HepG2 (cell line): ENCODE measurements around the gene NSG2. TPM values are rescaled to one million over a fixed set of nuclear protein-coding genes. Genes with fewer than 3 reads are reported as not detected.

Experiments used
- AHR ChIP-seq: IDR thresholded peaks from 2 replicates; pipeline ENCODE4 v1.6.1; 2018; ENCODE audit warnings: missing genetic modification reagents, missing compliant biosample characterization
- ETV6 ChIP-seq: sonication (generic); formaldehyde crosslinking; conservative IDR thresholded peaks from 2 replicates; pipeline ENCODE4 v1.4.0; 2020; ENCODE audit warnings: missing genetic modification reagents
- HNRNPUL1 ChIP-seq: fragments of 200-400 bp; formaldehyde crosslinking; IDR thresholded peaks from 2 replicates; pipeline ENCODE4 v1.6.1; 2017; ENCODE audit warnings: low read depth, mild to moderate bottlenecking, low read length, moderate library complexity
- IKZF5 ChIP-seq: IDR thresholded peaks from 2 replicates; pipeline ENCODE4 v1.6.1; 2018; ENCODE audit warnings: missing genetic modification reagents, mild to moderate bottlenecking, missing compliant biosample characterization
- MEIS2 ChIP-seq: sonication (generic); formaldehyde crosslinking; IDR thresholded peaks from 2 replicates; pipeline ENCODE4 v1.9.0; 2021; ENCODE audit warnings: mild to moderate bottlenecking, missing genetic modification reagents
- NCOR1 ChIP-seq: fragments of 200-600 bp; sonication (generic); IDR thresholded peaks from 2 replicates; pipeline ENCODE4 v1.7.0; 2017; ENCODE audit warnings: antibody characterized with exemption, low read length, borderline replicate concordance
- PHF20 ChIP-seq: sonication (generic); formaldehyde crosslinking; IDR thresholded peaks from 2 replicates; pipeline ENCODE4 v1.5.0; 2020; ENCODE audit warnings: mild to moderate bottlenecking, missing genetic modification reagents
- RCOR2 ChIP-seq: IDR thresholded peaks from 2 replicates; pipeline ENCODE4 v1.6.1; 2016; ENCODE audit warnings: missing biosample characterization, missing genetic modification reagents
- SATB2 ChIP-seq: sonication (generic); formaldehyde crosslinking; IDR thresholded peaks from 2 replicates; pipeline ENCODE4 v1.5.0; 2020; ENCODE audit warnings: missing genetic modification reagents
- THYN1 ChIP-seq: sonication (generic); formaldehyde crosslinking; IDR thresholded peaks from 2 replicates; pipeline ENCODE4 v1.8.1; 2023; ENCODE audit warnings: low read depth, mild to moderate bottlenecking, moderate library complexity, missing genetic modification reagents, borderline replicate concordance
- ZBTB40 ChIP-seq, 2 experiments: fragments of 450-650 bp in 1 of 2; sonication (generic) in 1 of 2; formaldehyde crosslinking in 1 of 2; IDR thresholded peaks; 2 replicates each; pipeline versions ENCODE4 v1.6.1 to v1.8.0; 2016 to 2022; ENCODE audit warnings: antibody characterized with exemption in 1 of 2, mild to moderate bottlenecking in 1 of 2, missing genetic modification reagents in 1 of 2
- ZBTB46 ChIP-seq: sonication (generic); formaldehyde crosslinking; IDR thresholded peaks from 2 replicates; pipeline ENCODE4 v1.4.0; 2020; ENCODE audit warnings: mild to moderate bottlenecking, missing genetic modification reagents, borderline replicate concordance
- ZNF136 ChIP-seq: sonication (generic); formaldehyde crosslinking; IDR thresholded peaks from 2 replicates; pipeline ENCODE4 v1.8.1; 2022; ENCODE audit warnings: low read depth, mild to moderate bottlenecking, moderate library complexity, missing genetic modification reagents
- ZNF343 ChIP-seq: sonication (generic); formaldehyde crosslinking; IDR thresholded peaks from 2 replicates; pipeline ENCODE4 v1.4.0; 2020; ENCODE audit warnings: mild to moderate bottlenecking, missing genetic modification reagents
- ZNF44 ChIP-seq: sonication (generic); formaldehyde crosslinking; IDR thresholded peaks from 2 replicates; pipeline ENCODE4 v1.5.1; 2020; ENCODE audit warnings: mild to moderate bottlenecking, missing genetic modification reagents
- ZNF562 ChIP-seq: sonication (generic); formaldehyde crosslinking; IDR thresholded peaks from 2 replicates; pipeline ENCODE4 v1.8.0; 2022; ENCODE audit warnings: missing genetic modification reagents, borderline replicate concordance
- ZNF713 ChIP-seq: sonication (generic); formaldehyde crosslinking; IDR thresholded peaks from 2 replicates; pipeline ENCODE4 v1.4.0; 2020; ENCODE audit warnings: mild to moderate bottlenecking, missing genetic modification reagents
- ZSCAN21 ChIP-seq: sonication (generic); formaldehyde crosslinking; IDR thresholded peaks from 2 replicates; pipeline ENCODE4 v1.8.0; 2022; ENCODE audit warnings: mild to moderate bottlenecking, missing genetic modification reagents, moderate library complexity, borderline replicate concordance
- polyA plus RNA-seq, 8 experiments: library from polyadenylated mRNA; depleted of rRNA in 3 of 8; stranded (reverse) in 7 of 8; unstranded in 1 of 8; fragments of >200 nt; fragmentation: Illumina TruSeq in 4 of 8; extraction: Trizol in 4 of 8; gene quantifications; 2 replicates each; pipeline versions ENCODE4 v1.2.1 to v1.2.3, GENCODE V29; 2011 to 2016; ENCODE audit warnings: low read depth in 4 of 8, missing spikeins in 1 of 8, mixed read lengths in 1 of 8; ENCODE audit not compliant: insufficient read depth in 1 of 8
- total RNA-seq, 5 experiments: library from RNA; depleted of rRNA; stranded (reverse); fragments of >200 nt; fragmentation: Illumina TruSeq; extraction: Trizol; gene quantifications; 2 replicates each; pipeline ENCODE4 v1.2.3, GENCODE V29; 2016; ENCODE audit warnings: low read depth in 1 of 5

Gene NSG2
- total and polyA plus RNA-seq, 2 of the 13 experiments (the other 11 are each of a cell fraction or from before 2014, with no cell fraction given), result 0.21 TPM; not detected in 1

GRCh38 chr5:174045470-174046025, at the start of gene NSG2 (continued):
- no peak for TF ChIP-seq ZBTB46 (CRISPR knock-in tag)
- TF ChIP-seq NCOR1, result no peak
- TF ChIP-seq ZNF562 (CRISPR knock-in tag), result no peak
- no peak for TF ChIP-seq PHF20 (CRISPR knock-in tag)
- TF ChIP-seq AHR (CRISPR knock-in tag), result peak; percentile 84; the same call in 1 of the 2 replicates
- TF ChIP-seq ZNF44, result no peak
- no peak for TF ChIP-seq RCOR2
- TF ChIP-seq ZNF136, result no peak
- TF ChIP-seq IKZF5 (CRISPR knock-in tag), result peak; percentile 58; the same call in 1 of the 2 replicates
- no peak for TF ChIP-seq ZNF713 (CRISPR knock-in tag)
- TF ChIP-seq HNRNPUL1, result no peak
- peak; percentile 72; the same call in 1 of the 2 replicates for TF ChIP-seq ZSCAN21 (CRISPR knock-in tag)
- no peak for TF ChIP-seq THYN1 (CRISPR knock-in tag)
- TF ChIP-seq MEIS2 (CRISPR knock-in tag), result peak; percentile 82; the same call in 1 of the 2 replicates
- 0 out of 2 replicates have a peak, but pooled peaks have one; percentile 44 for TF ChIP-seq ZNF343 (CRISPR knock-in tag)
- TF ChIP-seq SATB2 (CRISPR knock-in tag), result no peak
- TF ChIP-seq ETV6 (CRISPR knock-in tag), result 0 out of 2 replicates have a peak, but pooled peaks have one; percentile 58
- TF ChIP-seq ZBTB40 (IDR thresholded peaks at IDR 0.05), result no peak
- no peak for TF ChIP-seq ZBTB40 (CRISPR knock-in tag; IDR thresholded peaks at IDR 0.05)
